Measurements from ENCODE around the gene AUH.

Gene AUH

DNA sequence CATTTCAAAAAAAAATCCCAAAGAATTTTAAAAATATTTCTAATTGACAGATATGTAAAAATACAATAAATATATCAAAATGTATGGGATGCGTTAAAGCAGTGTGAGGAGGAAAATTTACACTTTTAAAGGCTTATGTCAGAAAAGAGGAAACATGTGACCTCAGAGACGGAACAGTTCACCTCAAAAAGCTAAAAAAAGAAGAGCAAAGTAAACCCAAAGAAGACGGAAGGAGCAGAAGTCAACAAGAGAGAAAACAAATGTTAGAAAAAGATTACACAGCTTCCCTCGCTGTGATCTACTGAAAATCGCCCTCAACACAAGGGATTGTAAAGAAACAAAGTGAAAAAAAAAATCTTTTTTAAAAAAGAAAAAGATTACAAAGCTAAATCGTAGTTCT, 186.9 kb downstream of the AUH start:
- Histone ChIP-seq H3K36me3 (ENCODE audit: control insufficient read depth, insufficient read depth, low read length) (no peaks in the 10 kb centered on the region), H3K4me1 (ENCODE audit: control insufficient read depth, insufficient read depth, low read length) (no peaks in the 10 kb centered on the region), H3K27me3 (ENCODE audit: control insufficient read depth, insufficient read depth, low read length) (no peaks in the 10 kb centered on the region), H3K9me3 (ENCODE audit: control insufficient read depth, insufficient read depth, low read length) (no peaks in the 10 kb centered on the region), H3K27ac (ENCODE audit: low read length) (no peak overlapping the region), H3K4me3 (ENCODE audit: low read length) (no peak overlapping the region)
- no CpG with 5 or more reads among the region's 6 CpGs for WGBS (ENCODE audit: insufficient coverage, insufficient read length)
- no peak for DNase-seq (ENCODE audit: low read depth, low spot score)

GRCh38 chr9:91172329-91172728, 189.4 kb downstream of the AUH start:
- no peak for DNase-seq (ENCODE audit: low read depth, low spot score)
- Histone ChIP-seq H3K9me3 (ENCODE audit: control insufficient read depth, insufficient read depth, low read length) (no peaks in the 10 kb centered on the region), H3K36me3 (ENCODE audit: control insufficient read depth, insufficient read depth, low read length) (no peaks in the 10 kb centered on the region), H3K4me1 (ENCODE audit: control insufficient read depth, insufficient read depth, low read length) (no peaks in the 10 kb centered on the region), H3K4me3 (ENCODE audit: low read length) (no peak overlapping the region), H3K27ac (ENCODE audit: low read length) (no peak overlapping the region), H3K27me3 (ENCODE audit: control insufficient read depth, insufficient read depth, low read length) (no peaks in the 10 kb centered on the region)
- WGBS (ENCODE audit: insufficient coverage, insufficient read length): no CpG with 5 or more reads among the region's 1 CpG

DNA sequence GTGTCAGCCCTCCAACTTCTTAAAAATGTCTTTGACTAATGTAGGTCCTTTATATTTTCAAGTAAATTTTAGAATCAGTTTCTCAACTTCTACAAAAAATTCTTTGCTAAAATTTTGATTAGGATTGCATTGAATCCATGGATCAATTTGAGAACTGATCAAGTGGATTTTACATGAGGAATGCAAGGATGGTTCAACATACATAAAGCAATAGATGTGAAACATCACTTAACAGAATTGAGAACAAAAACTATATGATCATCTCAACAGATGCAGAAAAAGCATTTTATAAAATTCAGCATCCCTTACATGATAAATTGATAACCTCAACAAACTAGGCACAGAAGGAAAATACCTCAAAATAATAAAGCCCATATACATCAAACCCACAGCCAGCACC, 190.8 kb downstream of the AUH start:
- no peaks in the 10 kb centered on the region for H3K4me1 ChIP-seq (ENCODE audit: control insufficient read depth, insufficient read depth, low read length)
- DNase-seq (ENCODE audit: low read depth, low spot score): no peak
- no peaks in the 10 kb centered on the region for H3K36me3 ChIP-seq (ENCODE audit: control insufficient read depth, insufficient read depth, low read length)
- no peaks in the 10 kb centered on the region for H3K9me3 ChIP-seq (ENCODE audit: control insufficient read depth, insufficient read depth, low read length)
- no peak overlapping the region for H3K4me3 ChIP-seq (ENCODE audit: low read length)
- no peak overlapping the region for H3K27ac ChIP-seq (ENCODE audit: low read length)
- no peaks in the 10 kb centered on the region for H3K27me3 ChIP-seq (ENCODE audit: control insufficient read depth, insufficient read depth, low read length)

DNA sequence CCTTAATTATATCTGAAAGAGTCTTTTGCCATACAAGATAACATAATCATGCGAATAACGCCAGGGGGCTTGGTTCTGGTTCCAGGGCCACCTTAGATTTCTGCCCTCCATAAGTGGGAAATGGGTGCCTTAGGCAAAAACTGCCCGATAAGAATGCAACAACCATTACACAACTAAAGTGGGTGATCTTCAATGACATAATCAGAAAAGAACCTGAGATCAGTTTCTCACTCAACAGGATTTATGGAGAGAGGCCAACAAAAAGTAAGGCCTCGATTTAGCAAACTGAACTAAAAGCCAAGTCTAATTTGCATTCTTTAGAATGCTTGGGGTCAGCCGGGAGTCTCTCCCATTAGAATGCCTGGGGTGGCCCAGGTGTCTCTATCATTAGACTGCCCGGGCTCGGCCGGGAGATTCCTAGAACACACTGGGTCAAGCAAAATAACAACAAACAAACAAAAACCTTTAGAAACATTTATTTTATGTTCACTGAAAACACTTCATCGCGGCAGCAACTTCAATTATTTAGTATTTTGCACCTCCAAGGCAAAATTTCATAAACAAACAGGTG, 194.8 kb downstream of the AUH start:
- whole genome bisulfite sequencing (ENCODE audit: insufficient coverage, insufficient read length): no CpG with 5 or more reads among the region's 10 CpGs
- Histone ChIP-seq H3K36me3 (ENCODE audit: control insufficient read depth, insufficient read depth, low read length) (no peaks in the 10 kb centered on the region), H3K4me3 (ENCODE audit: low read length) (no peak overlapping the region), H3K27me3 (ENCODE audit: control insufficient read depth, insufficient read depth, low read length) (no peaks in the 10 kb centered on the region), H3K9me3 (ENCODE audit: control insufficient read depth, insufficient read depth, low read length) (no peaks in the 10 kb centered on the region), H3K27ac (ENCODE audit: low read length) (no peak overlapping the region), H3K4me1 (ENCODE audit: control insufficient read depth, insufficient read depth, low read length) (peaks cover 4% of the 10 kb centered on the region; the same call in 1 of the 2 replicates)
- DNase-seq (ENCODE audit: low read depth, low spot score): no peak

DNA sequence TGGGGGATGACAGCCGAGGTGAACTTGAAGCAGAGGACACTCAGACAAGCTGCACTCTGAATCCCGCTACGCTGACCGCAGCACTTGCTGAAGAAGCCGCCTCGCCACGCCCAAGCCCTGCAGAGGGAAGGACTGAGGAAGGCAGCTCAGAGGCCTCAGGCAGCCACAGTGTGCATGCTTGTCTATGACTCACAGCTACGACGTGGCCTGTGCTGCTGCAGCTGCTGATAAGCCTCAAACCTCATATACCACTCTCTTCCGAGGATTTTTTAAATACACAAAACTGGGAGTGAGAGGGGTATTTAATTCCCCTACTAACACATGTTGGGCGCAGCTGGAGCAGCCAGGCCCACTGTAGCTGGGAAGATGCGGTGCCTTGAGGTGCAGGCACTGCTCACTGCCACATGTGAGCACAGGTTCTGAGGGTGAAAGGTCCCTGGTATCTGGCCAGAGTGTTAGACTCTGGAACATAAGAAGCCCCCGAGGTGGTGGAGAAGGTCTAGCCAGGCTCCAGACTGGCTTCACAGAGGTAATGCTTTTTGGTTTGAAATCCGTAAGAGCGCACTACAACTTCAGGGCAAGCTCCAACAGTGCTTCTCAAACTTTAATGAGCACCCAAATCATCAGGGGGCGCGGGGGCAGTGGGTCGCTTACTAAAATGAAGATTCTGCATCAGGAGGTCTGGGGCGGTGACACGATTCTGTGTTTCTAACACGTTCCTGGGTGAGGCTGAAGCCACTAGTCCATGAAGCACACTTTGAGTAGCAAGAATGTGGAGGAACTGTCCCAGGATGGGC, 196.8 kb downstream of the AUH start:
- H3K4me1 ChIP-seq (ENCODE audit: control insufficient read depth, insufficient read depth, low read length): peaks cover 4% of the 10 kb centered on the region; the same call in 1 of the 2 replicates
- no peaks in the 10 kb centered on the region for H3K9me3 ChIP-seq (ENCODE audit: control insufficient read depth, insufficient read depth, low read length)
- no peaks in the 10 kb centered on the region for H3K27me3 ChIP-seq (ENCODE audit: control insufficient read depth, insufficient read depth, low read length)
- no peak for DNase-seq (ENCODE audit: low read depth, low spot score)
- H3K36me3 ChIP-seq (ENCODE audit: control insufficient read depth, insufficient read depth, low read length): no peaks in the 10 kb centered on the region
- H3K27ac ChIP-seq (ENCODE audit: low read length): no peak overlapping the region
- no peak overlapping the region for H3K4me3 ChIP-seq (ENCODE audit: low read length)
- no CpG with 5 or more reads among the region's 21 CpGs for WGBS (ENCODE audit: insufficient coverage, insufficient read length)
